ENCODE data around the gene FAM181A. TPM values are rescaled to one million over a fixed set of nuclear protein-coding genes. Genes with fewer than 3 reads are reported as not detected.

The FAM181A gene
- total RNA-seq, 1 experiment from 2014 or later: not detected

GRCh38 chr14:93953739-93954515, 26.8 kb downstream of the FAM181A start:
- H2AFZ ChIP-seq (ENCODE audit: low read length): no peak overlapping the region
- no peaks in the 10 kb centered on the region for H3K9me2 ChIP-seq (replicated peaks; ENCODE audit: low read length)
- CTCF ChIA-PET: no interaction called here
- H3K9me3 ChIP-seq (ENCODE audit: low read length): no peaks in the 10 kb centered on the region
- ATAC-seq: no peak
- H4K20me1 ChIP-seq (ENCODE audit: low read length): no peaks in the 10 kb centered on the region
- DNase-seq: no peak
- H3K4me3 ChIP-seq (ENCODE audit: low read length): no peak overlapping the region
- no TSS peak for BruUV-seq (replicated peaks)
- no peak overlapping the region for H3K9ac ChIP-seq (ENCODE audit: low read length)
- no peaks in the 10 kb centered on the region for H3K27me3 ChIP-seq (ENCODE audit: low read length)
- intact Hi-C loops (cut with micrococcal nuclease): no loop called here
- no peak overlapping the region for H3K4me2 ChIP-seq (ENCODE audit: low read length)
- H3K79me2 ChIP-seq (ENCODE audit: low read length): no peaks in the 10 kb centered on the region
- H3K4me1 ChIP-seq (ENCODE audit: insufficient read depth, low read length): peaks cover 6% of the 10 kb centered on the region
- POLR2A ChIA-PET (ENCODE audit: unreplicated experiment): no interaction called here
- H3F3A ChIP-seq (ENCODE audit: low read length, unreplicated experiment): no peaks in the 10 kb centered on the region
- no peak overlapping the region for H3K27ac ChIP-seq (ENCODE audit: low read length)
- no peaks in the 10 kb centered on the region for H3K36me3 ChIP-seq (ENCODE audit: low read depth, low read length)
- no peak for TF ChIP-seq CTCF (conservative IDR thresholded peaks at IDR 0.05; ENCODE audit: low read depth, low read length)
- TF ChIP-seq EZH2phosphoT487 (IDR thresholded peaks at IDR 0.05; ENCODE audit: borderline replicate concordance, low read length): no peak
- TF ChIP-seq EZH2 (IDR thresholded peaks at IDR 0.05; ENCODE audit: low read length, unreplicated experiment): no peak

DNA sequence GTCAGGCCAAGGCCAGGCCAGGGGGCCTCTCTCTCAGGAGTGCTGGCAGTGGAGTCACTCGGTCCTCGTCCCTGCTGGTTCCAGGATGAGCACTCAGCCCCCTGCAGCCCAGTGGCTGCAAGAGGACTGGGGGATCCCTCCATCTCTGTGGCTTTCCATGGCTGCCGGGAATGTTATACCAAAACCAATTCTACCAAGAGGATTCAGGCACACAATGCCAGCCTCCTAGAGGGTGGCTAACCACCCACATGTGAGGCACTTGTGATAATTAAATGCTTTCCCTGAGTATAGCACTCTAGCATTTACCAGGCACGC, 27.3 kb downstream of the FAM181A start:
- Histone ChIP-seq H3K9ac (ENCODE audit: low read length) (no peak overlapping the region), H3K9me3 (ENCODE audit: low read length) (no peaks in the 10 kb centered on the region), H2AFZ (ENCODE audit: low read length) (no peak overlapping the region), H4K20me1 (ENCODE audit: low read length) (no peaks in the 10 kb centered on the region), H3K27ac (ENCODE audit: low read length) (no peak overlapping the region), H3F3A (ENCODE audit: low read length, unreplicated experiment) (no peaks in the 10 kb centered on the region), H3K4me1 (ENCODE audit: insufficient read depth, low read length) (peaks cover 10% of the 10 kb centered on the region), H3K4me2 (ENCODE audit: low read length) (no peak overlapping the region), H3K4me3 (ENCODE audit: low read length) (no peak overlapping the region), H3K79me2 (ENCODE audit: low read length) (no peaks in the 10 kb centered on the region), H3K9me2 (replicated peaks; ENCODE audit: low read length) (no peaks in the 10 kb centered on the region), H3K36me3 (ENCODE audit: low read depth, low read length) (no peaks in the 10 kb centered on the region), H3K27me3 (ENCODE audit: low read length) (no peaks in the 10 kb centered on the region)
- no peak for DNase-seq
- ChIA-PET POLR2A (ENCODE audit: unreplicated experiment) (no interaction called here), CTCF (no interaction called here)
- TF ChIP-seq EZH2 (IDR thresholded peaks at IDR 0.05; ENCODE audit: low read length, unreplicated experiment): no peak
- no peak for TF ChIP-seq EZH2phosphoT487 (IDR thresholded peaks at IDR 0.05; ENCODE audit: borderline replicate concordance, low read length)
- TF ChIP-seq CTCF (conservative IDR thresholded peaks at IDR 0.05; ENCODE audit: low read depth, low read length): no peak
- intact Hi-C loops (cut with micrococcal nuclease): no loop called here
- BruUV-seq (replicated peaks): no TSS peak
- no peak for ATAC-seq
